LNCAP (cell line): ENCODE measurements around the gene EVC2.

Experiments used
- TF ChIP-seq, protein P1 (sequence below): fragments of 450-650 bp; IDR thresholded peaks from 2 replicates; pipeline ENCODE4 v1.5.1; 2017; ENCODE audit warnings: mild to moderate bottlenecking

EVC2 gene

DNA sequence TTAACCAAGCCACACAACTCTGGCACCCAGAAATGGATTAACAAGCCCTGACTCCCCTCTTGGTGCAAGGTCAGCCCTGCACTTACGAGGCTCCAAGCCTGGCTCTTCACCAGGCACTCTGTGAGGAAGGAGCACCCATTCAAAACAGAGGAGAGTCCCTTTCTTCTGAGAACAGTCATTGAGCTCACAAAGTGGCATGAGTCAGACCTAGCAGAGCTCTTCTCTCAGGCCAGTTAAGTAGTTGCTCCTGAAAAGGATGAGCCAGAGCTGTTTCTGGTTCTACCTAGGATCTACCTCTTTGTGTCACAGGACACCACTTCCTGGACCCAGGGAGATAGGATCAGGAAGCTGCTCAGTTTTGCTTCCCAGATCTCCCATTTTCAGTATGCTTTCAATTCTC lies 48.2 kb downstream of the EVC2 start:
- TF ChIP-seq, protein P1, sequence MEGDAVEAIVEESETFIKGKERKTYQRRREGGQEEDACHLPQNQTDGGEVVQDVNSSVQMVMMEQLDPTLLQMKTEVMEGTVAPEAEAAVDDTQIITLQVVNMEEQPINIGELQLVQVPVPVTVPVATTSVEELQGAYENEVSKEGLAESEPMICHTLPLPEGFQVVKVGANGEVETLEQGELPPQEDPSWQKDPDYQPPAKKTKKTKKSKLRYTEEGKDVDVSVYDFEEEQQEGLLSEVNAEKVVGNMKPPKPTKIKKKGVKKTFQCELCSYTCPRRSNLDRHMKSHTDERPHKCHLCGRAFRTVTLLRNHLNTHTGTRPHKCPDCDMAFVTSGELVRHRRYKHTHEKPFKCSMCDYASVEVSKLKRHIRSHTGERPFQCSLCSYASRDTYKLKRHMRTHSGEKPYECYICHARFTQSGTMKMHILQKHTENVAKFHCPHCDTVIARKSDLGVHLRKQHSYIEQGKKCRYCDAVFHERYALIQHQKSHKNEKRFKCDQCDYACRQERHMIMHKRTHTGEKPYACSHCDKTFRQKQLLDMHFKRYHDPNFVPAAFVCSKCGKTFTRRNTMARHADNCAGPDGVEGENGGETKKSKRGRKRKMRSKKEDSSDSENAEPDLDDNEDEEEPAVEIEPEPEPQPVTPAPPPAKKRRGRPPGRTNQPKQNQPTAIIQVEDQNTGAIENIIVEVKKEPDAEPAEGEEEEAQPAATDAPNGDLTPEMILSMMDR: no peak

DNA sequence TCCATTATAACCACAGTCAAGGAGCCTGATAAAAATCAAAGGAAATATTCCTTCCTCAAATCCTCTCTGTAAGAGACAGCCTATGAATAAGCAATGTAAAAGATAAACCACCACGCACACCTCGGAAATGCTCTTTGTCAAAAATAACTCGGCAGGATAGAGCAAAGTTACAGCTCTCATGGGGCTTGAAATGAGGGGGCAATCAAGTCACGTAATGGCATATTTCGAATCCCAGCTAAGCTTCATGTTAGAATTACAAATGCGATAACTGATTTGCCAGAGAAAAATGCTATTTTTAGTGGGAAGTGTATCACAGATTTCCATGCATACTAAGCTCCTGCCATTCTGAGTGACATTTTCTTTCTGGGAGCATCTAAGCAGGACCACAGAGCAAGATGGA lies 49.4 kb downstream of the EVC2 start:
- TF ChIP-seq, protein P1: no peak

DNA sequence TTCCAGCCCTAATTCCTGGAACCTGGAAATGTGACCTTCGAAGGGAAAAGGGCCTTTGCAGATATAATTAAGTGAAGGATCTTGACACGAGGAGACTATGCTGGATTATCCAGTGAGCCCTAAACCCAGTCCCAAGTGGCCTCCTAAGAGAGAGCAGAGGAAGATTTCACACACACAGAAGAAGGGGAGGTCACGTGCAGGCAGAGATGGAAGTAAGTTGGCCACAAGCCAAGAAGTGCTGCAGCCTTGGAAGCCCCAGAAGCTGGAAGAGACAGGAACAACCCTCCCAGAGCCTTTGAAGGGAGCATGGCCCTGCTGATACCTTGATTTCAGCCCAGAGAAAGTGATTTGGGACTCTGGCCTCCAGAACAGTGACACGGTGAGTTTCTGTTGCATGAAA lies 51.9 kb downstream of the EVC2 start:
- TF ChIP-seq, protein P1: no peak

DNA sequence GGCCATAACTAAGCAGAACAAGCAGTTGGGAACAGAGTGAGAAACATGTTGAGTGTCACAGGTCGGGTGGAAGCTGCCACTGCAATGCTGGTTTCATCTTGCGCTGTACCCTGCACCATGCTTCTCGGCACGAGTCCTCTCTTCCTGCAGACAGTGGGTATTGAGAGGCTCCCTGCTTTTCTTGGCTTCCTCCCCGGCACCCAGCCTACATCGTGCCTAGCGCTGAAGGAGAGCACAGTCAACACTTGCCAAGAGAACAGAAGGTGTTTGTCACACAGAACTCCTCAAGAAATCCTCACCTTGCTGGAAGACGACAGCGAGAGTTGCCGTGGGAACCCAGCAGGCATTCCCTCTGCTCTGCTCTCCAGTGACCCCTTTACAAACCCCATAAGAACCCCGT lies 53.6 kb downstream of the EVC2 start:
- TF ChIP-seq, protein P1: no peak

DNA sequence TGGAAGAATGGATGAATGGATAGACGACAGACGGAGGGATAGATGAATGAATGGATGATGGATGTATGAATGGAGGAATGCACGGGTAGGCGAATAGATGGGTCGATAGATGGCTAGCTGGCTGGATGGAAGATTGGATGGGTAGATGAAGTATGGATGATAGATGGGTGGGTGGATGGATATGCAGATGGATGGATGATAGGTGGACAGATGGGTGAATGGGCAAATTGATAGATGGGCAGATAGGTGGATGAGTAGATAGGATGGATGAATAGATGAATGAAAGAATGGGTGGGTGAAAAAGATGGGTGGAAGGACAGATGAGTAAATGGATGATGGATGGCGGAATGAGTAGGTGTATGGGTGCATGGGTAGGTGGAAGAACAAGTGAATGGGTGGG lies 57.3 kb downstream of the EVC2 start:
- TF ChIP-seq, protein P1: no peak

DNA sequence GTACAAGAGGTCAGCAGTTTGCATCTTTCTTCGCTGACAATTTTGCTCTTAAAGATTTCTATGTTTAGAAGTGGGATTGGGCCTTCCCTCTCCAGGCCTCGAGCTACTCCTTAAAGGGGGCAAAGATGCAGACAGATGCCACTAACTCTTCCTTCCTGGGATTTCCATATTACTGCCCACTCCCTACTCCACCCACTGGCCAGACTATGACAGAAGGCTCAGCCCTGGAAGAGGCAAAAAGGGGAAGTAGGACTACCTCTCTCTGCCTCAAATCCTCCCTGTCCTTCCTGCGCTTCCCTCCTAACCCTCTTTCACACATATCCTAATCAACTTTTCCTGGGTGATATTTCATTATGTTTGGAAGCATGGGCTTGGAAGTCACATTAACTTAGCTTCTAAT lies 58.3 kb downstream of the EVC2 start:
- TF ChIP-seq, protein P1: no peak

DNA sequence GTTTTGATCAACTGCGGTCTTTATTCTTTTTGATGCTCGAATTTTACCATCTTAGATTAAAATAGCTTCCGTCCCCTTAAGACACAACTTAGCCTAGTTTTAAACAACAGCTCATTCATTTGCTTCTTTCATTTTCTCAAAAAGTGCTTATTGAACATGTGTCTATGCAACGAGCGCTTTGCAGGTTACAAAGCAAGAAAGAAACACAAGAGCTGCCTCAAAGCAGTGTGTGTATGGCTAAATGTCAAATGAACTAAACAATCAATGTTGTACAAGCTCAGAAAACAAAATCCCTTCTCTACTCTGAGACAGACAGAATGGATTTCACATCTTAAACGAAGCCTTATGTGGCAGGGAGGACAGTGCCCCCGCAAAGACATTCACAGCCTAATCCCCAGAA lies 61.0 kb downstream of the EVC2 start:
- TF ChIP-seq, protein P1: no peak

DNA sequence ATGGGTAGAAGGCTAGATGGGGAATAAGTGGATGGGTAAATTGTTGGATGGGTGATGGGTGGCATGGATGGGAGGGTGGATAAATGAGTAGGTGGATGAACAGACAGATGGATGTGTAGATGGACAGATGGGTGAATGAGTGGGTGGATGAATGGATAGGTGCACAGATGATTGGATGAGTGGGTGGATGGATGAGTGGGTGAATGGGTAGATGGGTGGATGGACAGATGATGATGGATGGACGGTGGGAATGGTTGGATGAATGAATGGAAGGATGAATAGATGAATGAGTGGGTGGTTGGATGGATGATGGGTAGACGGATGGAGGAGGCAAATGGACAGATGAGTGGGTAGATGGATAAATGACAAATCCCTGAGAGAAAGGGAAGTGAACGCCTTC lies 68.3 kb downstream of the EVC2 start:
- TF ChIP-seq, protein P1: no peak
